Measurements from ENCODE around the gene NEK7.

NEK7 gene

DNA sequence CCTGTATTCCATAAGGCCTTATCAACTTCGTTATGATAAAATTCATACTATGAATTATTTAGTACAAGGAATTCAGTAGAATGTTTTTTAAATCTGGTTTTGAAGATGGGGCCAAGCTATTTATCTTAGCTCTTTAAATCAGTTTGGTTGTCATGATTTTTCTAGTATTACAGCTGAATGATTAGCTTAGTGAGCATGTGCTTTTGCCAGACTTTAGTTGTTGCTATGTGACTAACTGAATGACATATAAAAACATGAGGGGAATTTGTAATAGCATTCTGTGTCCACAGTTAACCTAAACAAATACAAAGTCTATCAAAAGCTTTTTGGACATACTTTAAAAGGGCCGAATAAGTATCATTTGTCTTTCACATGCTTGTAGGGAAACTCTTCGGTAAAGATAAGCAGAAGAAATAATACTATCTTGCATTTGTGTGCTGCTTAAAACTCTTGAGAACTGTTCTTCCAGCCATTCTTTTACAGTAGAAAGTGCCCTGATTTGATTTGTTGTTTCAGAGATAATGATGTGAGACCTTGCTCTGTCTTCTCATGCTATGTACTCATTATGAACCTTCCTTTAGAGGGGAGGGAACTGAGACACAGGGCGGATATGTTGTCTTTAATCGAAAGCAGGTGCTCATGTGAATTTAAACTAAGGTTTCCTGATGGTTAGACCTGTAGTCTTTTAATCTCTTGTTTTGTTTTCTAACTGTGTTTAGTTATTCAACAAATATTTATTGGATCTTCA lies 18.8 kb downstream of the NEK7 start:
- Histone ChIP-seq H3K27me3 (ENCODE audit: low read length) (no peaks in the 10 kb centered on the region), H3K4me2 (ENCODE audit: low read depth, low read length, poor library complexity, severe bottlenecking) (no peak overlapping the region), H4K20me1 (ENCODE audit: low read depth, low read length) (peaks cover 27% of the 10 kb centered on the region), H3F3A (ENCODE audit: insufficient read depth) (no peaks in the 10 kb centered on the region), H3K27ac (ENCODE audit: low read depth, low read length) (no peak overlapping the region), H3K9ac (ENCODE audit: low read length) (no peak overlapping the region), H3K9me3 (ENCODE audit: insufficient read depth, low read length) (no peaks in the 10 kb centered on the region), H3K4me3 (ENCODE audit: insufficient read depth, low read length, poor library complexity, severe bottlenecking) (no peak overlapping the region), H3K79me2 (ENCODE audit: insufficient read depth, low read length) (peaks cover 17% of the 10 kb centered on the region), H3K9me2 (replicated peaks; ENCODE audit: insufficient read depth, low read length) (no peaks in the 10 kb centered on the region), H3K36me3 (ENCODE audit: low read length) (no peaks in the 10 kb centered on the region), H2AFZ (ENCODE audit: low read depth, low read length, severe bottlenecking) (no peak overlapping the region)
- TF ChIP-seq EZH2phosphoT487 (conservative IDR thresholded peaks at IDR 0.05; ENCODE audit: low read length) (no peak), CTCF (IDR thresholded peaks at IDR 0.05; ENCODE audit: insufficient read depth, low read length, poor library complexity, severe bottlenecking) (no peak)

DNA sequence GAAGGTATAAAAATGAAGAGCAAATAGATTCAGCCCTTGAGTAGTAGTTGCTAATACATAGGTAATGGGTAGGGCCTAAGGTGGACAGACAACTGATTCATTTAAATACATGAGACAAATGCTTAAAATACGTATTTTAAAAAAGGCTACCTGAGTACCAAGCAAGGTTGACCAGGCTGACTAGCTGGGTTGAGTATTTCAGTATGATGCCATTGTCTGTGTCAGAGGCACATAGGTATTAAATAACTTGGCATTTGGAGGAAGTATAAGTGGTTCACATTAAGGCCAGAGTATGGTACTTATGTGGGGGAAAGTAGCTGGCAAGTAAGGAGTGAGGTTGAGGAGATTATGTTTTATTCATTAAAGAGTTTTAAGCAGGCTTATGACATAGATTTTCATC lies 19.4 kb downstream of the NEK7 start:
- Histone ChIP-seq H3K9me3 (ENCODE audit: insufficient read depth, low read length) (no peaks in the 10 kb centered on the region), H3K9me2 (replicated peaks; ENCODE audit: insufficient read depth, low read length) (no peaks in the 10 kb centered on the region), H3F3A (ENCODE audit: insufficient read depth) (no peaks in the 10 kb centered on the region), H3K4me3 (ENCODE audit: insufficient read depth, low read length, poor library complexity, severe bottlenecking) (no peak overlapping the region), H3K36me3 (ENCODE audit: low read length) (no peaks in the 10 kb centered on the region), H4K20me1 (ENCODE audit: low read depth, low read length) (peaks cover 27% of the 10 kb centered on the region), H3K79me2 (ENCODE audit: insufficient read depth, low read length) (peaks cover 12% of the 10 kb centered on the region), H2AFZ (ENCODE audit: low read depth, low read length, severe bottlenecking) (no peak overlapping the region), H3K27me3 (ENCODE audit: low read length) (no peaks in the 10 kb centered on the region), H3K4me2 (ENCODE audit: low read depth, low read length, poor library complexity, severe bottlenecking) (no peak overlapping the region), H3K27ac (ENCODE audit: low read depth, low read length) (no peak overlapping the region), H3K9ac (ENCODE audit: low read length) (no peak overlapping the region)
- TF ChIP-seq EZH2phosphoT487 (conservative IDR thresholded peaks at IDR 0.05; ENCODE audit: low read length) (no peak), CTCF (IDR thresholded peaks at IDR 0.05; ENCODE audit: insufficient read depth, low read length, poor library complexity, severe bottlenecking) (no peak)

DNA sequence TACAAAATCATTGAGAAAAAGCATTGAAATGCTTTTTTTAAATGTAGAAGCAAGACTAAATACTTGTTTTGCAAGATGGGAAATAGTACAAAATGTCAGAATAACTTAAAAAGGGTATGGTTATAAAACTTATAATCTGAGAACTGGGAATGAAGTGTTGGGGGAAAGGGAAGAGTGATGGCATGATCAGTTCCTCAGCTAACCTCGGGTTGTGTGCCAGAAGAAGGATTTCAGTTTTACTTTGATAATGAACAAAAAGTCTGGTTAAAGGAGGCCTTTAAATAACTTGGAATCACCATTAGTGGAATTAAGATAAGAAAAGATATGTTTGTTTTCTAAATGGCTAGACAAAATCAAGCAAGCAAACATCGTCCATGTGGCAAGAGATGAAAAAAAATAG lies 20.7 kb downstream of the NEK7 start:
- TF ChIP-seq EZH2phosphoT487 (conservative IDR thresholded peaks at IDR 0.05; ENCODE audit: low read length), result no peak
- Histone ChIP-seq H3F3A (ENCODE audit: insufficient read depth) (no peaks in the 10 kb centered on the region), H3K36me3 (ENCODE audit: low read length) (no peaks in the 10 kb centered on the region), H4K20me1 (ENCODE audit: low read depth, low read length) (peaks cover 23% of the 10 kb centered on the region), H3K27ac (ENCODE audit: low read depth, low read length) (no peak overlapping the region), H2AFZ (ENCODE audit: low read depth, low read length, severe bottlenecking) (no peak overlapping the region), H3K4me2 (ENCODE audit: low read depth, low read length, poor library complexity, severe bottlenecking) (no peak overlapping the region), H3K4me3 (ENCODE audit: insufficient read depth, low read length, poor library complexity, severe bottlenecking) (no peak overlapping the region), H3K9me2 (replicated peaks; ENCODE audit: insufficient read depth, low read length) (no peaks in the 10 kb centered on the region), H3K27me3 (ENCODE audit: low read length) (no peaks in the 10 kb centered on the region), H3K9me3 (ENCODE audit: insufficient read depth, low read length) (no peaks in the 10 kb centered on the region), H3K79me2 (ENCODE audit: insufficient read depth, low read length) (peaks cover 13% of the 10 kb centered on the region; the same call in 1 of the 2 replicates), H3K9ac (ENCODE audit: low read length) (no peak overlapping the region)

GRCh38 chr1:198178615-198179014 lies 21.8 kb downstream of the NEK7 start:
- no peaks in the 10 kb centered on the region for H3K27me3 ChIP-seq (ENCODE audit: low read length)
- no peak for TF ChIP-seq EZH2phosphoT487 (conservative IDR thresholded peaks at IDR 0.05; ENCODE audit: low read length)
- no peak for TF ChIP-seq CTCF (IDR thresholded peaks at IDR 0.05; ENCODE audit: insufficient read depth, low read length, poor library complexity, severe bottlenecking)
- no peaks in the 10 kb centered on the region for H3K36me3 ChIP-seq (ENCODE audit: low read length)
- peaks cover 16% of the 10 kb centered on the region for H3K79me2 ChIP-seq (ENCODE audit: insufficient read depth, low read length)
- H3K9ac ChIP-seq (ENCODE audit: low read length), result no peak overlapping the region
- H3K4me3 ChIP-seq (ENCODE audit: insufficient read depth, low read length, poor library complexity, severe bottlenecking), result no peak overlapping the region
- no peak overlapping the region for H3K4me2 ChIP-seq (ENCODE audit: low read depth, low read length, poor library complexity, severe bottlenecking)
- peaks cover 23% of the 10 kb centered on the region for H4K20me1 ChIP-seq (ENCODE audit: low read depth, low read length)
- H3K9me3 ChIP-seq (ENCODE audit: insufficient read depth, low read length), result no peaks in the 10 kb centered on the region
- H3F3A ChIP-seq (ENCODE audit: insufficient read depth), result no peaks in the 10 kb centered on the region
- no peak overlapping the region for H3K27ac ChIP-seq (ENCODE audit: low read depth, low read length)
- no peaks in the 10 kb centered on the region for H3K9me2 ChIP-seq (replicated peaks; ENCODE audit: insufficient read depth, low read length)
- H2AFZ ChIP-seq (ENCODE audit: low read depth, low read length, severe bottlenecking), result no peak overlapping the region
